K562 (cell line): ENCODE results near the gene PPP1R15A. TPM values are rescaled to one million over a fixed set of nuclear protein-coding genes. Genes with fewer than 3 reads are reported as not detected.

Experiments
- ATAC-seq: fragments of 200-7000 bp; cut with Tn5 transposase; 3 replicates; pipeline ENCODE4 v1.9.1; 2020; ENCODE audit warnings: moderate library complexity
- BruUV-seq: library from RNA; stranded (reverse); fragments of 400-500 nt; replicated peaks from 2 replicates; lab custom pipeline; 2021; lab: Mats Ljungman, UMichigan
- CTCF ChIA-PET: fragments of 300-600 bp; formaldehyde crosslinking; extraction: SDS; loops from one replicate; lab custom pipeline; 2021; ENCODE audit warnings: low intra/inter-chr PET ratio; lab: Yijun Ruan, JAX
- POLR2A ChIA-PET: fragments of 300-600, 350-650 bp; sonication (Branson Sonifier 250); formaldehyde crosslinking; extraction: SDS; loops from one replicate; lab custom pipeline; 2021; ENCODE audit warnings: antibody characterized with exemption, inconsistent platforms; lab: Yijun Ruan, JAX
- DNase-seq, 4 experiments: peaks; one replicate each; pipeline versions ENCODE4 v3.0.0 to v3.0.0-alpha.2; 2011 to 2018; ENCODE audit warnings: low spot score in 3 of 4, mixed read lengths in 3 of 4; ENCODE audit errors: extremely low read depth in 1 of 4
- FAIRE-seq: peaks from 2 replicates; lab custom pipeline; 2011; peaks lifted over from hg19 to GRCh38; lab: Jason Lieb, UNC
- H2AFZ ChIP-seq: 2 replicates; pipeline ENCODE4 v1.6.0; 2011; ENCODE audit warnings: low read depth, low read length, control low read depth, inconsistent platforms
- H3K27ac ChIP-seq: fragments of 200-600 bp; 3 replicates; pipeline ENCODE4 v1.8.0; 2011; ENCODE audit warnings: low read depth, mild to moderate bottlenecking, control low read depth, inconsistent platforms, low read length, moderate library complexity, mixed read lengths; ENCODE audit errors: extremely low read depth
- H3K27me3 ChIP-seq, 2 experiments: fragments of 300-600 bp in 1 of 2; 2 replicates in 1 of 2; 3 replicates in 1 of 2; pipeline versions ENCODE4 v1.6.0 to v1.8.0; 2011; ENCODE audit warnings: inconsistent platforms in 2 of 2, low read length in 2 of 2, mild to moderate bottlenecking in 1 of 2, mixed read lengths in 1 of 2, moderate library complexity in 1 of 2; ENCODE audit not compliant: control insufficient read depth in 2 of 2, insufficient read depth in 2 of 2
- H3K36me3 ChIP-seq: fragments of 300-600 bp; 3 replicates; pipeline ENCODE4 v1.8.0; 2011; ENCODE audit warnings: mild to moderate bottlenecking, low read length, inconsistent platforms; ENCODE audit not compliant: control insufficient read depth, insufficient read depth
- H3K4me1 ChIP-seq, 2 experiments: fragments of 200-600 bp in 1 of 2; replicated peaks in 1 of 2; 2 replicates in 1 of 2; 3 replicates in 1 of 2; pipeline versions ENCODE4 v1.5.1 to v1.8.0; 2011; ENCODE audit warnings: inconsistent platforms in 2 of 2, low read length in 2 of 2, mild to moderate bottlenecking in 1 of 2, mixed read lengths in 1 of 2, moderate library complexity in 1 of 2; ENCODE audit not compliant: control insufficient read depth in 2 of 2, insufficient read depth in 2 of 2
- H3K4me2 ChIP-seq: 2 replicates; pipeline ENCODE4 v1.6.1; 2011; ENCODE audit warnings: low read length, control low read depth, inconsistent platforms, mixed read lengths; ENCODE audit not compliant: insufficient read depth
- H3K4me3 ChIP-seq: fragments of 200-600 bp; sonication (generic), shearing (Covaris generic); 2 replicates; pipeline ENCODE4 v1.5.1; 2016; ENCODE audit warnings: control low read depth, inconsistent platforms
- H3K79me2 ChIP-seq: fragments of 200-600 bp; 3 replicates; pipeline ENCODE4 v1.8.0; 2011; ENCODE audit warnings: low read length, inconsistent platforms; ENCODE audit not compliant: control insufficient read depth, insufficient read depth
- H3K9ac ChIP-seq, 2 experiments: 2 replicates each; pipeline versions ENCODE4 v1.6.0 to v1.6.1; 2011; ENCODE audit warnings: low read depth in 2 of 2, low read length in 2 of 2, control low read depth in 1 of 2, inconsistent platforms in 1 of 2, mild to moderate bottlenecking in 1 of 2, mixed read lengths in 1 of 2; ENCODE audit not compliant: insufficient read depth in 1 of 2
- H3K9me1 ChIP-seq: one replicate; pipeline ENCODE4 v1.6.0; 2011; ENCODE audit warnings: inconsistent platforms, mild to moderate bottlenecking, low read length, moderate library complexity; ENCODE audit not compliant: control insufficient read depth, insufficient read depth
- H3K9me3 ChIP-seq: replicated peaks from 2 replicates; pipeline ENCODE4 v1.5.1; 2011; ENCODE audit warnings: low read depth, low read length, inconsistent platforms; ENCODE audit not compliant: control insufficient read depth, insufficient read depth
- H4K20me1 ChIP-seq: replicated peaks from 2 replicates; pipeline ENCODE4 v1.6.1; 2011; ENCODE audit warnings: low read length, inconsistent platforms, mixed read lengths; ENCODE audit not compliant: control insufficient read depth, insufficient read depth
- BHLHE40 ChIP-seq: IDR thresholded peaks from 2 replicates; pipeline ENCODE4 v1.6.1; 2011; ENCODE audit warnings: low read length, improper control_type of control experiment
- GABPA ChIP-seq: fragments of 200-800 bp; sonication (Bioruptor generic); conservative IDR thresholded peaks from 2 replicates; pipeline ENCODE4 v1.6.1; 2016; ENCODE audit warnings: low read depth, missing genetic modification characterization, missing compliant biosample characterization
- NR0B1 ChIP-seq: fragments of 450-650 bp; IDR thresholded peaks from one replicate; pipeline ENCODE4 v1.6.1; 2018; ENCODE audit warnings: mild to moderate bottlenecking, moderate library complexity; ENCODE audit not compliant: partially characterized antibody
- RBFOX2 ChIP-seq: fragments of 200-400 bp; formaldehyde crosslinking; IDR thresholded peaks from 2 replicates; pipeline ENCODE4 v1.6.1; 2017; ENCODE audit warnings: low read depth, mild to moderate bottlenecking, low read length, moderate library complexity
- SRSF1 ChIP-seq: fragments of 200-400 bp; formaldehyde crosslinking; IDR thresholded peaks from 2 replicates; pipeline ENCODE4 v1.6.1; 2017; ENCODE audit warnings: mild to moderate bottlenecking, low read depth, low read length, moderate library complexity
- TFE3 ChIP-seq: fragments of 450-650 bp; formaldehyde crosslinking; IDR thresholded peaks from 2 replicates; pipeline ENCODE4 v1.4.0; 2020; ENCODE audit warnings: mild to moderate bottlenecking, mixed read lengths
- TSC22D4 ChIP-seq: fragments of 450-650 bp; IDR thresholded peaks from 2 replicates; pipeline ENCODE4 v1.6.1; 2016; ENCODE audit warnings: missing genetic modification characterization, missing biosample characterization, control low read depth
- ZBTB33 ChIP-seq: sonication (generic); formaldehyde crosslinking; IDR thresholded peaks from 2 replicates; pipeline ENCODE4 v1.8.1; 2023; ENCODE audit warnings: mild to moderate bottlenecking, missing genetic modification reagents
- ZBTB43 ChIP-seq: sonication (generic); formaldehyde crosslinking; IDR thresholded peaks from 2 replicates; pipeline ENCODE4 v1.8.0; 2023; ENCODE audit warnings: mild to moderate bottlenecking, missing genetic modification reagents
- ZNF316 ChIP-seq: fragments of 450-650 bp; IDR thresholded peaks from 2 replicates; pipeline ENCODE4 v1.6.1; 2016
- ZNF639 ChIP-seq, 2 experiments: fragments of 200-800 bp in 1 of 2; sonication (Bioruptor generic) in 1 of 2; sonication (generic) in 1 of 2; formaldehyde crosslinking in 1 of 2; IDR thresholded peaks in 1 of 2; conservative IDR thresholded peaks in 1 of 2; 2 replicates each; pipeline versions ENCODE4 v1.5.0 to v1.6.1; 2016 to 2020; ENCODE audit warnings: missing compliant biosample characterization in 1 of 2, missing genetic modification characterization in 1 of 2, missing genetic modification reagents in 1 of 2
- ZNF717 ChIP-seq: fragments of 250-450 bp; sonication (Bioruptor Pico); IDR thresholded peaks from 2 replicates; pipeline ENCODE4 v1.5.0; 2021
- WGBS: fragments of 100-300 bp; shearing (Covaris generic); methylation state at CpG from one replicate; pipeline ENCODE4 v1.1.6; 2016; ENCODE audit warnings: low coverage, mixed read lengths; ENCODE audit not compliant: insufficient coverage; ENCODE audit errors: missing lambda C conversion rate; 5-methylcytosine and 5-hydroxymethylcytosine counted together
- in situ Hi-C: fragments of 300-500 bp; cut with MboI; formaldehyde crosslinking; loops from 4 replicates; pipeline ENCODE4 v1.15.0; 2018; ENCODE audit warnings: inconsistent platforms, mixed read lengths
- intact Hi-C: fragments of 100-400 bp; cut with micrococcal nuclease; formaldehyde crosslinking; loops from 2 replicates; pipeline ENCODE4 v1.14.2; 2022
- polyA plus RNA-seq, 8 experiments: library from polyadenylated mRNA; depleted of rRNA in 4 of 8; stranded (reverse) in 5 of 8; unstranded in 3 of 8; fragments of >200 nt; fragmentation: Nextera tagmentation in 2 of 8; fragmentation: Illumina TruSeq in 1 of 8; extraction: Ambion mirVana in 2 of 8; extraction: Trizol in 1 of 8; gene quantifications; 2 replicates each; pipeline versions ENCODE4 v1.2.1 to v1.2.3, GENCODE V29; 2011 to 2014; ENCODE audit warnings: inconsistent platforms in 1 of 8, missing spikeins in 1 of 8
- total RNA-seq, 7 experiments: library from RNA; depleted of rRNA in 6 of 7; stranded (reverse); fragments of >200 nt in 6 of 7; fragmentation: Illumina TruSeq in 2 of 7; extraction: Trizol in 2 of 7; gene quantifications; 2 replicates each; pipeline versions ENCODE4 v1.2.1 to v1.2.3, GENCODE V29; 2011 to 2021; ENCODE audit warnings: low replicate concordance in 1 of 7

PPP1R15A gene
- total and polyA plus RNA-seq, 9 of the 15 experiments (the other 6 are each of a cell fraction or from before 2014, with no cell fraction given): 0.42 to 73.7 (median 44.0) TPM

- Histone ChIP-seq H3K79me2 (peaks cover 12% of the 10 kb centered on the region), H3K4me3 (peak overlapping the region; percentile 17; the same call in 1 of the 2 replicates), H3K9me1 (no peaks in the 10 kb centered on the region), H3K36me3 (no peaks in the 10 kb centered on the region), H3K27me3 (no peaks in the 10 kb centered on the region), H2AFZ (peak overlapping the region; percentile 79), H3K9me3 (no peaks in the 10 kb centered on the region), H3K4me1 (peaks cover 34 to 71% of the 10 kb centered on the region in 2 experiments), H4K20me1 (no peaks in the 10 kb centered on the region), H3K9ac (peak overlapping the region in 1 of 2 experiments; percentile 33; a peak in 3 of 4 replicates), H3K4me2 (peak overlapping the region; percentile 66), H3K27ac (peak overlapping the region; percentile 48; the same call in 1 of the 3 replicates)
- POLR2A ChIA-PET: interaction anchor here (0.6 to 9.7 kb wide), 8 partner anchors 10 to 70 kb away, joined by 3 to 205 read pairs (median 6); partner anchors contain the start of genes DHDH, FTL and PPP1R15A
- intact Hi-C loops (no loop called here), in situ Hi-C loops (no loop called here)
- DNase-seq (peak; percentile 80 to 94 (median 88)), FAIRE-seq (no peak), ATAC-seq (peak; percentile 68)
- CTCF ChIA-PET: no interaction called here
- BruUV-seq: no TSS peak
- WGBS: 14% methylated on average over 20 of the region's 25 CpGs
- TF ChIP-seq GABPA (tag) (no peak), RBFOX2 (peak; percentile 53; the same call in 1 of the 2 replicates), ZBTB33 (CRISPR knock-in tag) (peak; percentile 97), ZNF717 (CRISPR knock-in tag) (no peak), ZNF639 (CRISPR knock-in tag; conservative IDR thresholded peaks at IDR 0.05 in 1 of 2, IDR thresholded peaks at IDR 0.05 in 1 of 2) (no peak), BHLHE40 (no peak), TSC22D4 (tag) (no peak), ZNF316 (no peak), NR0B1 (no peak), ZBTB43 (no peak), TFE3 (CRISPR knock-in tag) (no peak), SRSF1 (no peak)
Observed at GRCh38 chr19:48896191-48896720, 24.0 kb downstream of the PPP1R15A start.
